Measurements from ENCODE around the gene FRAS1.

DNA sequence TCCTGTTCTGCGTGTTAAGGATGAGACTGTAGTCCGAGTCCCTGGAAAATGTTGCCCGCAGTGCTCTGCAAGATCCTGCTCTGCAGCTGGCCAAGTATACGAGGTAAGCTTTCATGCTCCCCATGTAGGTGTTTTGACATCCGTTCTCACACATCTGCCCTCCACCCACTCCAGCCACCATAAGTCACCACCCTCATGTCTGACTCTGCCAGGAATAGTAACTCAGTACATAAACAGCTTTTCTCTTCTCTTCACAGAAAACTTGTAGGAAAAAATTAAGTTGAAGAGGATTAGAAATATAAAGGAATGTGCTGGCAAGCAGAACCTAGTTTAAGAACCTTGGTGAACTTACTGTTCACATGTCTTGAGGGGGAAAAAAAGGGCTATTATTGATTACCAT, 207.9 kb downstream of the FRAS1 start:
- TF ChIP-seq, protein P1, sequence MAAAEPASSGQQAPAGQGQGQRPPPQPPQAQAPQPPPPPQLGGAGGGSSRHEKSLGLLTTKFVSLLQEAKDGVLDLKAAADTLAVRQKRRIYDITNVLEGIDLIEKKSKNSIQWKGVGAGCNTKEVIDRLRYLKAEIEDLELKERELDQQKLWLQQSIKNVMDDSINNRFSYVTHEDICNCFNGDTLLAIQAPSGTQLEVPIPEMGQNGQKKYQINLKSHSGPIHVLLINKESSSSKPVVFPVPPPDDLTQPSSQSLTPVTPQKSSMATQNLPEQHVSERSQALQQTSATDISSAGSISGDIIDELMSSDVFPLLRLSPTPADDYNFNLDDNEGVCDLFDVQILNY (CRISPR knock-in tag; IDR thresholded peaks at IDR 0.05): no peak
- TF ChIP-seq CREM (CRISPR knock-in tag; IDR thresholded peaks at IDR 0.05): no peak
- TF ChIP-seq CREB1 (CRISPR knock-in tag; IDR thresholded peaks at IDR 0.05): no peak
- no peak for TF ChIP-seq TP53 (CRISPR knock-in tag; IDR thresholded peaks at IDR 0.05)
- TF ChIP-seq, protein P2, sequence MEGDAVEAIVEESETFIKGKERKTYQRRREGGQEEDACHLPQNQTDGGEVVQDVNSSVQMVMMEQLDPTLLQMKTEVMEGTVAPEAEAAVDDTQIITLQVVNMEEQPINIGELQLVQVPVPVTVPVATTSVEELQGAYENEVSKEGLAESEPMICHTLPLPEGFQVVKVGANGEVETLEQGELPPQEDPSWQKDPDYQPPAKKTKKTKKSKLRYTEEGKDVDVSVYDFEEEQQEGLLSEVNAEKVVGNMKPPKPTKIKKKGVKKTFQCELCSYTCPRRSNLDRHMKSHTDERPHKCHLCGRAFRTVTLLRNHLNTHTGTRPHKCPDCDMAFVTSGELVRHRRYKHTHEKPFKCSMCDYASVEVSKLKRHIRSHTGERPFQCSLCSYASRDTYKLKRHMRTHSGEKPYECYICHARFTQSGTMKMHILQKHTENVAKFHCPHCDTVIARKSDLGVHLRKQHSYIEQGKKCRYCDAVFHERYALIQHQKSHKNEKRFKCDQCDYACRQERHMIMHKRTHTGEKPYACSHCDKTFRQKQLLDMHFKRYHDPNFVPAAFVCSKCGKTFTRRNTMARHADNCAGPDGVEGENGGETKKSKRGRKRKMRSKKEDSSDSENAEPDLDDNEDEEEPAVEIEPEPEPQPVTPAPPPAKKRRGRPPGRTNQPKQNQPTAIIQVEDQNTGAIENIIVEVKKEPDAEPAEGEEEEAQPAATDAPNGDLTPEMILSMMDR (IDR thresholded peaks at IDR 0.05): no peak
- no peak for TF ChIP-seq KAT7 (CRISPR knock-in tag; IDR thresholded peaks at IDR 0.05; ENCODE audit: borderline replicate concordance)
- no peak for TF ChIP-seq ESRRA (CRISPR knock-in tag; IDR thresholded peaks at IDR 0.05; ENCODE audit: borderline replicate concordance)
- TF ChIP-seq JUN (CRISPR knock-in tag; IDR thresholded peaks at IDR 0.05): no peak
- no peak for TF ChIP-seq ZBTB21 (CRISPR knock-in tag; IDR thresholded peaks at IDR 0.05; ENCODE audit: borderline replicate concordance)
- TF ChIP-seq, protein P3, sequence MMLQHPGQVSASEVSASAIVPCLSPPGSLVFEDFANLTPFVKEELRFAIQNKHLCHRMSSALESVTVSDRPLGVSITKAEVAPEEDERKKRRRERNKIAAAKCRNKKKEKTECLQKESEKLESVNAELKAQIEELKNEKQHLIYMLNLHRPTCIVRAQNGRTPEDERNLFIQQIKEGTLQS (CRISPR knock-in tag; conservative IDR thresholded peaks at IDR 0.05): no peak
- TF ChIP-seq NFE2L1 (CRISPR knock-in tag; IDR thresholded peaks at IDR 0.05): no peak

Data from WTC11 (cell line).